Vagina (tissue), 2 donors: ENCODE data around the gene C1orf21. TPM values are rescaled to one million over a fixed set of nuclear protein-coding genes. Genes with fewer than 3 reads are reported as not detected.

Experiments used
- DNase-seq, 2 donors: peaks; one replicate each; pipeline ENCODE4 v3.0.0-alpha.2; 2017; ENCODE audit errors: extremely low spot score in 2 of 2
- H3K27ac ChIP-seq: fragments of 200-600 bp; sonication (generic); one replicate; pipeline ENCODE4 v1.5.1; 2019
- H3K27me3 ChIP-seq: fragments of 200-600 bp; sonication (generic); one replicate; pipeline ENCODE4 v1.5.1; 2019
- H3K36me3 ChIP-seq, 2 donors: fragments of 200-600 bp; sonication (generic); one replicate each; pipeline ENCODE4 v1.5.1; 2017 to 2019
- H3K4me1 ChIP-seq: fragments of 200-600 bp; sonication (generic); one replicate; pipeline ENCODE4 v1.5.1; 2019
- H3K4me3 ChIP-seq, 2 donors: fragments of 200-600 bp; sonication (generic); 1 replicate in 1 of 2; 2 replicates in 1 of 2; pipeline ENCODE4 v1.5.1; 2016 to 2019
- H3K9me3 ChIP-seq: fragments of 200-600 bp; sonication (generic); one replicate; pipeline ENCODE4 v1.5.1; 2019
- CTCF ChIP-seq, 3 experiments: fragments of 450-650 bp in 2 of 3; fragments of 200-600 bp in 1 of 3; sonication (generic) in 1 of 3; IDR thresholded peaks; one replicate each; pipeline ENCODE4 v1.5.1; 2017 to 2019; ENCODE audit warnings: antibody characterized with exemption in 3 of 3, mild to moderate bottlenecking in 2 of 3, moderate library complexity in 2 of 3
- POLR2A ChIP-seq, 2 donors: fragments of 450-650 bp; IDR thresholded peaks; one replicate each; pipeline ENCODE4 v1.6.1; 2017; ENCODE audit warnings: antibody characterized with exemption in 2 of 2, mild to moderate bottlenecking in 2 of 2, moderate library complexity in 2 of 2
- POLR2AphosphoS5 ChIP-seq, 2 donors: sonication (generic); formaldehyde crosslinking; IDR thresholded peaks; one replicate each; pipeline ENCODE4 v1.9.0; 2017; ENCODE audit warnings: antibody characterized with exemption in 2 of 2, mild to moderate bottlenecking in 2 of 2, low read depth in 1 of 2; ENCODE audit not compliant: insufficient read depth in 1 of 2
- intact Hi-C: fragments of 100-400 bp; cut with DNase I; formaldehyde crosslinking; loops from one replicate; pipeline ENCODE4 v1.15.1; 2023
- total RNA-seq: library from RNA; depleted of rRNA; stranded (reverse); fragments of >200 nt; gene quantifications from one replicate; pipeline ENCODE4 v1.2.3, GENCODE V29; 2016

C1orf21 gene
- total RNA-seq, 1 donor from 2014 or later: 24.1 TPM

GRCh38 chr1:184373155-184373554 lies 13.7 kb upstream of the C1orf21 start:
- H3K4me1 ChIP-seq: no peaks in the 10 kb centered on the region
- no peak for DNase-seq
- no peaks in the 10 kb centered on the region for H3K27me3 ChIP-seq
- no peak overlapping the region for H3K4me3 ChIP-seq
- no peak for TF ChIP-seq CTCF (IDR thresholded peaks at IDR 0.05)
- no peak for TF ChIP-seq POLR2A (IDR thresholded peaks at IDR 0.05)
- no peak for TF ChIP-seq POLR2AphosphoS5 (IDR thresholded peaks at IDR 0.05; ENCODE audit: insufficient read depth in 1 of 2, low read depth in 1 of 2)
- intact Hi-C loops: no loop called here
- no peaks in the 10 kb centered on the region for H3K36me3 ChIP-seq
- no peaks in the 10 kb centered on the region for H3K9me3 ChIP-seq
- H3K27ac ChIP-seq: no peak overlapping the region

GRCh38 chr1:184376369-184376768 lies 10.5 kb upstream of the C1orf21 start:
- no peak overlapping the region for H3K4me3 ChIP-seq
- intact Hi-C loops: loop anchor here (5.0 kb wide), 1 partner anchor 291 kb away; no protein-coding TSS in a partner anchor
- no peaks in the 10 kb centered on the region for H3K9me3 ChIP-seq
- H3K27ac ChIP-seq: no peak overlapping the region
- TF ChIP-seq POLR2A (IDR thresholded peaks at IDR 0.05): no peak
- no peak for TF ChIP-seq CTCF (IDR thresholded peaks at IDR 0.05)
- no peak for TF ChIP-seq POLR2AphosphoS5 (IDR thresholded peaks at IDR 0.05; ENCODE audit: insufficient read depth in 1 of 2, low read depth in 1 of 2)
- no peaks in the 10 kb centered on the region for H3K4me1 ChIP-seq
- DNase-seq: no peak
- no peaks in the 10 kb centered on the region for H3K36me3 ChIP-seq
- H3K27me3 ChIP-seq: no peaks in the 10 kb centered on the region

- Histone ChIP-seq H3K9me3 (no peaks in the 10 kb centered on the region), H3K27ac (no peak overlapping the region), H3K4me1 (no peaks in the 10 kb centered on the region), H3K4me3 (no peak overlapping the region), H3K27me3 (no peaks in the 10 kb centered on the region), H3K36me3 (no peaks in the 10 kb centered on the region)
- TF ChIP-seq CTCF (IDR thresholded peaks at IDR 0.05) (no peak), POLR2AphosphoS5 (IDR thresholded peaks at IDR 0.05; ENCODE audit: insufficient read depth in 1 of 2, low read depth in 1 of 2) (no peak), POLR2A (IDR thresholded peaks at IDR 0.05) (no peak)
- intact Hi-C loops: loop anchor here (5.0 kb wide), 1 partner anchor 288 kb away; no protein-coding TSS in a partner anchor
- DNase-seq: no peak
Observed at GRCh38 chr1:184379111-184379752, 7.6 kb upstream of the C1orf21 start.

- Histone ChIP-seq H3K27me3 (no peaks in the 10 kb centered on the region), H3K27ac (no peak overlapping the region), H3K36me3 (no peaks in the 10 kb centered on the region), H3K4me3 (no peak overlapping the region), H3K4me1 (peaks cover under 1% of the 10 kb centered on the region), H3K9me3 (no peaks in the 10 kb centered on the region)
- DNase-seq: no peak
- no peak for TF ChIP-seq POLR2A (IDR thresholded peaks at IDR 0.05)
- TF ChIP-seq POLR2AphosphoS5 (IDR thresholded peaks at IDR 0.05; ENCODE audit: insufficient read depth in 1 of 2, low read depth in 1 of 2): no peak
- TF ChIP-seq CTCF (IDR thresholded peaks at IDR 0.05): no peak
- intact Hi-C loops: loop anchor here (10.0 kb wide), 1 partner anchor 774 kb away; the partner anchor contains the start of genes SWT1 and TRMT1L
Observed at GRCh38 chr1:184380468-184380867, 6.4 kb upstream of the C1orf21 start.

GRCh38 chr1:184383772-184384323 lies 3.0 kb upstream of the C1orf21 start:
- no peaks in the 10 kb centered on the region for H3K9me3 ChIP-seq

More at GRCh38 chr1:184383772-184384323, 3.0 kb upstream of the C1orf21 start:
- intact Hi-C loops: loop anchor here (10.0 kb wide), 1 partner anchor 771 kb away; the partner anchor contains the start of genes SWT1 and TRMT1L
- Histone ChIP-seq H3K4me1 (peaks cover 13% of the 10 kb centered on the region), H3K4me3 (no peak overlapping the region), H3K27me3 (no peaks in the 10 kb centered on the region), H3K27ac (no peak overlapping the region), H3K36me3 (no peaks in the 10 kb centered on the region)
- no peak for DNase-seq
- TF ChIP-seq CTCF (IDR thresholded peaks at IDR 0.05) (no peak), POLR2AphosphoS5 (IDR thresholded peaks at IDR 0.05; ENCODE audit: insufficient read depth in 1 of 2, low read depth in 1 of 2) (no peak), POLR2A (IDR thresholded peaks at IDR 0.05) (no peak)
